ENCODE data around the gene BAZ2A. TPM values are rescaled to one million over a fixed set of nuclear protein-coding genes. Genes with fewer than 3 reads are reported as not detected.

BAZ2A gene
- total RNA-seq, 1 donor from 2014 or later = 141 TPM

Other genes with a start within 250 kb of the BAZ2A start
- gene TIMELESS, start 180.9 kb downstream of the BAZ2A start, total RNA-seq = 11.0 TPM
- gene MIP, start 175.7 kb downstream of the BAZ2A start, total RNA-seq = not detected
- 6.8 TPM for gene SPRYD4, start 161.7 kb downstream of the BAZ2A start, total RNA-seq
- gene GLS2, start 142.2 kb downstream of the BAZ2A start, total RNA-seq = 4.5 TPM
- 49.4 TPM for gene RBMS2, start 108.5 kb downstream of the BAZ2A start, total RNA-seq
- 601 TPM for gene ATP5F1B, start 15.7 kb upstream of the BAZ2A start, total RNA-seq
- gene PTGES3, start 58.0 kb upstream of the BAZ2A start, total RNA-seq = 212 TPM
- gene NACA, start 95.0 kb upstream of the BAZ2A start, total RNA-seq = 1,021 TPM
- gene PRIM1, start 122.0 kb upstream of the BAZ2A start, total RNA-seq = 4.6 TPM
- 1.1 TPM for gene HSD17B6, start 133.0 kb upstream of the BAZ2A start, total RNA-seq